ENCODE measurements around the gene TMEM39A.

The TMEM39A gene

DNA sequence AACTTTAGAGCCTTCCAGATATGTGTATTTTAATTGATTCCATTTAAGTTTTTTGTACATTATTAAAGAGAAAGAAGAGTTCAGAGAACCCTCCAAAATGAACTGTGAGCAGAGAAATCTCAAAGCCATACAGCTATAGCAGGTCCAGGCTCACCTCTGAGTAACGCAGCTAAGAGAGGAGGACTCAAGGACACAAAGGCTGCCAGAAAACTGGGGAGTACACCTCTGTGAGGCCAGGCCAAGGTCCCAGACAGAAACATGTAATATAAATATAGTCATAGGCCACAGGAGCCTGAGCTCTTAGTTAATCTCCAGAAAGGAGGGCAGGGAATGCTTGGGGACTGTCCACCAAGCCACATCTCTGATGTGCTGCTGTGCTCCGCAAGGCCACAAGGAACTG lies 66.5 kb downstream of the TMEM39A start:
- DNase-seq (ENCODE audit: low spot score) = no peak

GRCh38 chr3:119395923-119396358 lies 67.5 kb downstream of the TMEM39A start:
- DNase-seq (ENCODE audit: low spot score) = no peak

- no peak for DNase-seq (ENCODE audit: low spot score)
These were observed 74.8 kb downstream of the TMEM39A start for GRCh38 chr3:119388577-119388976.

- DNase-seq (ENCODE audit: low spot score) = no peak
These were observed 81.3 kb downstream of the TMEM39A start for GRCh38 chr3:119382134-119382533.

DNA sequence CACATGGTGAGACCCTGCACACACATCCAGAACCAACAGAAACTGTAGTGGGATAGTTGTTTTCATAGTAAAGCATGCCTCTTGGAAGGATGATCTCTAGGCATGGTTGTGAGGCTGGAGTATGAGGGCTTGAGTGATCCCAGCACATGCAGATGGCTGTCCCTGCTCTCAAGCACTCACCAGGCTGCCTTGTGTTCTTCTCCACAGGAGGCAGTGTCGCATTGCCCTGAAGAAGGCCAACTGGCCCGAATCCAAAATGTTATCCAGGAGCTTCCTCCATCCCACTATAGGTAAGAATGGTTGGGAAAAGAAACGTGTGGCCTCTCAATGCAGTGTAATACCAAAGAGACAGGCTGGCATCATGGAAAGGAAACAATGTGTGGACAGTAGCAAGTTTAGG lies 82.7 kb downstream of the TMEM39A start:
- no peak for DNase-seq (ENCODE audit: low spot score)

Measured in COLO829 (cell line).